OCI-LY3 (cell line): ENCODE measurements around the gene CR2.

Experiments used
- H2AFZ ChIP-seq: fragments of 200-600, 300-600 bp; shearing (Covaris generic); 2 replicates; pipeline ENCODE4 v1.6.0; 2014; ENCODE audit warnings: antibody characterized with exemption, low read depth, low read length
- H3K27ac ChIP-seq: fragments of 200-600, 300-600 bp; sonication (generic); 2 replicates; pipeline ENCODE4 v1.5.1; 2014; ENCODE audit warnings: mild to moderate bottlenecking, low read length, moderate library complexity, mixed read lengths
- H3K27me3 ChIP-seq: fragments of 200-600, 300-600 bp; sonication (generic); 2 replicates; pipeline ENCODE4 v1.6.1; 2014; ENCODE audit warnings: low read depth, low read length, mixed read lengths
- H3K36me3 ChIP-seq: fragments of 200-600, 300-600 bp; sonication (generic); replicated peaks from 2 replicates; pipeline ENCODE3; 2014; ENCODE audit warnings: low read depth, low read length, mixed read lengths
- H3K4me1 ChIP-seq: fragments of 300-600, 200-600 bp; sonication (generic); 2 replicates; pipeline ENCODE4 v1.6.1; 2014; ENCODE audit warnings: low read length, mixed read lengths
- H3K4me2 ChIP-seq: fragments of 200-600, 300-600 bp; sonication (generic); 2 replicates; pipeline ENCODE4 v1.6.1; 2014; ENCODE audit warnings: low read length, mixed read lengths
- H3K4me3 ChIP-seq: fragments of 300-600, 200-600 bp; sonication (generic); 2 replicates; pipeline ENCODE4 v1.5.1; 2014; ENCODE audit warnings: antibody characterized with exemption, mild to moderate bottlenecking, low read length, moderate library complexity
- H3K79me2 ChIP-seq: fragments of 300-600, 200-600 bp; shearing (Covaris generic); 2 replicates; pipeline ENCODE4 v1.6.1; 2014; ENCODE audit warnings: mild to moderate bottlenecking, low read length, mixed read lengths
- H3K9ac ChIP-seq: fragments of 300-600, 200-600 bp; shearing (Covaris generic); 2 replicates; pipeline ENCODE4 v1.6.0; 2014; ENCODE audit warnings: mild to moderate bottlenecking, low read length, moderate library complexity
- H3K9me3 ChIP-seq: fragments of 200-600, 300-600 bp; shearing (Covaris generic); 2 replicates; pipeline ENCODE4 v1.6.1; 2014; ENCODE audit warnings: low read length, mixed read lengths; ENCODE audit not compliant: insufficient read depth
- H4K20me1 ChIP-seq: fragments of 200-600, 300-600 bp; sonication (generic); 2 replicates; pipeline ENCODE4 v1.6.1; 2016; ENCODE audit warnings: low read length, mixed read lengths; ENCODE audit not compliant: insufficient read depth
- CTCF ChIP-seq: fragments of 200-600, 300-600 bp; sonication (generic); IDR thresholded peaks from 2 replicates; pipeline ENCODE4 v1.5.1; 2014; ENCODE audit warnings: antibody characterized with exemption, low read length, low read depth
- EZH2phosphoT487 ChIP-seq: fragments of 200-600 bp; shearing (Covaris generic); IDR thresholded peaks from 2 replicates; pipeline ENCODE4 v1.6.1; 2018; ENCODE audit warnings: antibody characterized with exemption, mixed run types, low read depth

CR2 gene

GRCh38 chr1:207454046-207454964, at the start of gene CR2:
Gene CR2 (plus strand): TSS chr1:207454328. CDS start chr1:207454419, 91 bp downstream.
- no peaks in the 10 kb centered on the region for H3K79me2 ChIP-seq
- no peak within 1 kb of the TSS for H3K27ac ChIP-seq
- peak within 1 kb of the TSS; percentile 81 for H2AFZ ChIP-seq
- H3K9me3 ChIP-seq = no peaks in the 10 kb centered on the region
- H3K36me3 ChIP-seq = no peaks in the 10 kb centered on the region
- TF ChIP-seq EZH2phosphoT487 (0 out of 2 replicates have a peak, but pooled peaks have one; percentile 10), CTCF (peak; percentile 73)
- peaks cover 15% of the 10 kb centered on the region for H3K4me1 ChIP-seq
- peak within 1 kb of the TSS; percentile 85 for H3K4me3 ChIP-seq
- peak within 1 kb of the TSS; percentile 89 for H3K4me2 ChIP-seq
- H4K20me1 ChIP-seq = no peaks in the 10 kb centered on the region
- H3K27me3 ChIP-seq = peaks cover 34% of the 10 kb centered on the region
- peak within 1 kb of the TSS; percentile 66 for H3K9ac ChIP-seq

- H3K4me1 ChIP-seq = peaks cover 20% of the 10 kb centered on the region
- no peaks in the 10 kb centered on the region for H3K27me3 ChIP-seq
- H3K9me3 ChIP-seq = no peaks in the 10 kb centered on the region
- H3K27ac ChIP-seq = no peak overlapping the region
- H4K20me1 ChIP-seq = no peaks in the 10 kb centered on the region
- H3K4me2 ChIP-seq = no peak overlapping the region
- no peaks in the 10 kb centered on the region for H3K36me3 ChIP-seq
- no peak overlapping the region for H2AFZ ChIP-seq
- H3K4me3 ChIP-seq = no peak overlapping the region
- H3K79me2 ChIP-seq = no peaks in the 10 kb centered on the region
- peak; percentile 97 for TF ChIP-seq CTCF
- no peak for TF ChIP-seq EZH2phosphoT487
- H3K9ac ChIP-seq = no peak overlapping the region
These were observed 49.1 kb upstream of the CR2 start for GRCh38 chr1:207404849-207405525.

GRCh38 chr1:207405814-207406213, 48.3 kb upstream of the CR2 start:
- no peak overlapping the region for H3K4me2 ChIP-seq
- TF ChIP-seq EZH2phosphoT487 (no peak), CTCF (0 out of 2 replicates have a peak, but pooled peaks have one; percentile 21)
- H3K27ac ChIP-seq = no peak overlapping the region
- H4K20me1 ChIP-seq = no peaks in the 10 kb centered on the region
- no peak overlapping the region for H2AFZ ChIP-seq
- H3K4me3 ChIP-seq = no peak overlapping the region
- H3K27me3 ChIP-seq = no peaks in the 10 kb centered on the region
- no peaks in the 10 kb centered on the region for H3K79me2 ChIP-seq
- no peaks in the 10 kb centered on the region for H3K9me3 ChIP-seq
- no peak overlapping the region for H3K9ac ChIP-seq
- H3K4me1 ChIP-seq = peaks cover 20% of the 10 kb centered on the region
- H3K36me3 ChIP-seq = no peaks in the 10 kb centered on the region

GRCh38 chr1:207407655-207408260, 46.4 kb upstream of the CR2 start:
- peak overlapping the region; percentile 11; the same call in 1 of the 2 replicates for H3K27ac ChIP-seq
- H2AFZ ChIP-seq = no peak overlapping the region
- H4K20me1 ChIP-seq = no peaks in the 10 kb centered on the region
- peaks cover 35% of the 10 kb centered on the region for H3K4me1 ChIP-seq
- no peak overlapping the region for H3K9ac ChIP-seq
- H3K27me3 ChIP-seq = no peaks in the 10 kb centered on the region
- H3K4me2 ChIP-seq = peak overlapping the region; percentile 65
- H3K4me3 ChIP-seq = peak overlapping the region; percentile 11; the same call in 1 of the 2 replicates
- H3K9me3 ChIP-seq = no peaks in the 10 kb centered on the region
- H3K36me3 ChIP-seq = no peaks in the 10 kb centered on the region
- no peaks in the 10 kb centered on the region for H3K79me2 ChIP-seq
- TF ChIP-seq EZH2phosphoT487 (no peak), CTCF (no peak)
